CD14-positive monocyte (primary cell): ENCODE data around the gene KLRF1. TPM values are rescaled to one million over a fixed set of nuclear protein-coding genes. Genes with fewer than 3 reads are reported as not detected.
"Not testable (repeated sequence)": the region's sequence is repeated elsewhere in the genome, so short reads cannot be mapped to it uniquely, and the experiment has no call there.

Source experiments
- DNase-seq, 3 donors: peaks; one replicate each; pipeline ENCODE4 v3.0.0-alpha.2; 2011 to 2022
- H2AFZ ChIP-seq: 2 replicates; pipeline ENCODE4 v1.6.0; 2012; ENCODE audit warnings: mild to moderate bottlenecking, low read depth, low read length, inconsistent platforms; ENCODE audit not compliant: insufficient read depth, poor library complexity, severe bottlenecking
- H3K27ac ChIP-seq, 2 donors: 1 replicate in 1 of 2; 2 replicates in 1 of 2; pipeline ENCODE4 v1.5.1; 2012 to 2013; ENCODE audit warnings: low read length in 2 of 2, control low read depth in 1 of 2, inconsistent platforms in 1 of 2, low read depth in 1 of 2, mild to moderate bottlenecking in 1 of 2
- H3K27me3 ChIP-seq, 2 donors: one replicate each; pipeline versions ENCODE4 v1.6.0 to v1.6.1; 2011 to 2013; ENCODE audit warnings: low read length in 2 of 2; ENCODE audit not compliant: control insufficient read depth in 2 of 2, insufficient read depth in 2 of 2
- H3K36me3 ChIP-seq, 2 donors: replicated peaks in 1 of 2; 1 replicate in 1 of 2; 2 replicates in 1 of 2; pipeline versions ENCODE4 v1.5.1 to v1.6.1; 2012 to 2013; ENCODE audit warnings: low read length in 2 of 2, control low read depth in 1 of 2, inconsistent platforms in 1 of 2, mild to moderate bottlenecking in 1 of 2; ENCODE audit not compliant: insufficient read depth in 2 of 2, control insufficient read depth in 1 of 2
- H3K4me1 ChIP-seq, 2 donors: 1 replicate in 1 of 2; 2 replicates in 1 of 2; pipeline versions ENCODE4 v1.5.1 to v1.6.1; 2012 to 2013; ENCODE audit warnings: low read length in 2 of 2, control low read depth in 1 of 2, inconsistent platforms in 1 of 2, mild to moderate bottlenecking in 1 of 2, moderate library complexity in 1 of 2; ENCODE audit not compliant: insufficient read depth in 2 of 2, control insufficient read depth in 1 of 2
- H3K4me2 ChIP-seq: replicated peaks from 2 replicates; pipeline ENCODE3; 2012; ENCODE audit warnings: low read length, moderate library complexity, mild to moderate bottlenecking; ENCODE audit not compliant: poor library complexity, severe bottlenecking; ENCODE audit errors: extremely low read depth
- H3K4me3 ChIP-seq, 3 experiments: fragments of 200-600 bp in 1 of 3; sonication (generic) in 1 of 3; replicated peaks in 1 of 3; 1 replicate in 2 of 3; 2 replicates in 1 of 3; pipeline ENCODE4 v1.5.1; 2011 to 2013; ENCODE audit warnings: low read length in 3 of 3, mild to moderate bottlenecking in 3 of 3, control low read depth in 2 of 3, low read depth in 2 of 3, inconsistent platforms in 1 of 3, moderate library complexity in 1 of 3
- H3K79me2 ChIP-seq: 2 replicates; pipeline ENCODE4 v1.6.0; 2012; ENCODE audit warnings: mild to moderate bottlenecking, control low read depth, inconsistent platforms, low read length, moderate library complexity; ENCODE audit not compliant: insufficient read depth
- H3K9ac ChIP-seq: 2 replicates; pipeline ENCODE4 v1.6.0; 2017; ENCODE audit warnings: low read length, mild to moderate bottlenecking; ENCODE audit not compliant: insufficient read depth, poor library complexity, severe bottlenecking
- H3K9me3 ChIP-seq, 2 donors: replicated peaks in 1 of 2; 1 replicate in 1 of 2; 2 replicates in 1 of 2; pipeline versions ENCODE4 v1.5.1 to v1.6.1; 2012 to 2013; ENCODE audit warnings: low read length in 2 of 2, control low read depth in 1 of 2; ENCODE audit not compliant: control insufficient read depth in 1 of 2, insufficient read depth in 1 of 2
- H4K20me1 ChIP-seq: 2 replicates; pipeline ENCODE4 v1.6.0; 2012; ENCODE audit warnings: mild to moderate bottlenecking, low read length, control low read depth, moderate library complexity; ENCODE audit not compliant: insufficient read depth
- H3K27ac Mint-ChIP-seq, 7 donors: one replicate each; pipeline ENCODE4 v1.8.0; 2020; ENCODE audit warnings: mild to moderate bottlenecking in 7 of 7, mixed read lengths in 7 of 7, moderate library complexity in 6 of 7, inconsistent platforms in 2 of 7
- H3K27me3 Mint-ChIP-seq, 3 donors: one replicate each; pipeline ENCODE4 v1.8.0; 2021 to 2022; ENCODE audit warnings: low read depth in 3 of 3, mild to moderate bottlenecking in 3 of 3, mixed read lengths in 3 of 3, moderate library complexity in 3 of 3, inconsistent platforms in 1 of 3
- H3K36me3 Mint-ChIP-seq, 2 donors: one replicate each; pipeline ENCODE4 v1.8.0; 2020; ENCODE audit warnings: mixed read lengths in 2 of 2, inconsistent platforms in 1 of 2, mild to moderate bottlenecking in 1 of 2
- H3K4me1 Mint-ChIP-seq: one replicate; pipeline ENCODE4 v1.8.0; 2020; ENCODE audit warnings: mild to moderate bottlenecking, mixed read lengths
- H3K4me3 Mint-ChIP-seq, 2 donors: one replicate each; pipeline ENCODE4 v1.8.0; 2020; ENCODE audit warnings: mild to moderate bottlenecking in 2 of 2, mixed read lengths in 2 of 2, moderate library complexity in 1 of 2
- H3K9me3 Mint-ChIP-seq, 7 donors: one replicate each; pipeline ENCODE4 v1.8.0; 2020 to 2022; ENCODE audit warnings: mixed read lengths in 7 of 7, mild to moderate bottlenecking in 6 of 7, moderate library complexity in 6 of 7, inconsistent platforms in 2 of 7
- CTCF ChIP-seq: fragments of 200-600 bp; IDR thresholded peaks from one replicate; pipeline ENCODE4 v1.8.0; 2022; ENCODE audit warnings: antibody characterized with exemption, mild to moderate bottlenecking
- WGBS: methylation state at CpG from one replicate; pipeline ENCODE4 v1.1.5; 2013; ENCODE audit warnings: missing lambda C conversion rate; ENCODE audit not compliant: insufficient coverage; 5-methylcytosine and 5-hydroxymethylcytosine counted together
- intact Hi-C, 2 donors: fragments of 100-400 bp; cut with micrococcal nuclease; formaldehyde crosslinking; loops; one replicate each; pipeline versions ENCODE4 v1.15.0 to v1.15.1; 2023
- polyA plus RNA-seq, 3 donors: library from polyadenylated mRNA; depleted of rRNA in 1 of 3; unstranded in 2 of 3; stranded (reverse) in 1 of 3; fragments of 300-500 nt in 2 of 3; fragments of >200 nt in 1 of 3; fragmentation: Illumina TruSeq in 2 of 3; gene quantifications; 1 replicate in 2 of 3; 2 replicates in 1 of 3; pipeline ENCODE4 v1.2.3, GENCODE V29; 2012 to 2021

Gene KLRF1
- polyA plus RNA-seq, 3 donors: 0.45 to 2.2 (median 1.0) TPM

DNA sequence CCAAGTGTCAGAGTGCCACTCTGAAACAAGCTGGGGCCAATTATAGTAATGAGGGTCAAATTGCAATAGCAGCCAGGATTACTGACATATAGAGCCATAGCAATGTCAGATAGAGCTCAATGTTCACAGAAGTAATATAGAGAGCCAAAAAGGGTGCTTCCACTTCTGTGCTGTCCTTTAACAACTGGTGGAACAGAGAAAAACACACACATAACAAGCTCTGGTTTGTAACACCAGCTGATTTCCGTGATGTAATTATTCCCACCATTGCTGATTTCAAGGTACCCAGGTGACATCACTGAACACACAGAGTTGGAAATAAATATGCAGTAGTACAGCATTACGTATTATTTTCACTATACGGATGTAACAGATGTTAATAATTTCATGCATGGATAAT, 44.9 kb downstream of the KLRF1 start:
- H3K79me2 ChIP-seq: peaks cover 20% of the 10 kb centered on the region
- H3K9ac ChIP-seq: no peak overlapping the region
- WGBS: no CpG with 5 or more reads among the region's 3 CpGs
- H3K27ac ChIP-seq: no peak overlapping the region
- peaks cover 3 to 9% of the 10 kb centered on the region in 2 donors for H3K4me1 ChIP-seq
- intact Hi-C loops: loop anchor here in 1 of 2 donors (10.0 kb wide), 1 partner anchor 263 kb away; the partner anchor contains the start of gene CLEC7A
- no peak overlapping the region for H2AFZ ChIP-seq
- H3K4me1 Mint-ChIP-seq: peaks cover 5% of the 10 kb centered on the region
- H3K36me3 ChIP-seq: no peaks in the 10 kb centered on the region
- no peak overlapping the region for H3K4me3 Mint-ChIP-seq
- no peaks in the 10 kb centered on the region for H3K36me3 Mint-ChIP-seq
- no peak for TF ChIP-seq CTCF
- H3K27me3 Mint-ChIP-seq: no peaks in the 10 kb centered on the region
- H3K27ac Mint-ChIP-seq: no peak overlapping the region
- H3K9me3 Mint-ChIP-seq: peaks cover 0 to 13% (median 10%) of the 10 kb centered on the region in 7 donors
- no peaks in the 10 kb centered on the region for H3K9me3 ChIP-seq
- H3K27me3 ChIP-seq: no peaks in the 10 kb centered on the region
- H3K4me3 ChIP-seq: no peak overlapping the region
- H4K20me1 ChIP-seq: peaks cover 3% of the 10 kb centered on the region
- H3K4me2 ChIP-seq: no peak overlapping the region
- DNase-seq: no peak

DNA sequence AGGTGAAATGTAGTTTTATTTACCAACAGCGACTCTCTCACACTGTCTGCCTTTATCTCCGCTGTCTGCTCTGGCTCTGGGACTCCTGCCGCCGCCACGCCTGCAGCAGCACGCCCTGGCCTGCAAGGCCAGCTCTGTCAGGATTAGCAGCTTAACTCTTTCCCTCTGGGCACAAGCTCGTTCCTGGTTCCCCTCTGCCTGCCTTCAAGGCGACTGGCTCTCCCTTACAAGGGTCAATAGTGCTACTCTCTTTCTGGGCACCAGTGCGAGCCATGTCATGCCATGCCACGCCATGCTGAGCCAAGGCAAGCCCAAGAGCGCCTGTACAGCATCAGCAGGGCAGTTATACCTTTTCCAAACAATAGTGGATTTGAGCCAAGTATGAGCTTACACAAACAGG, 45.5 kb downstream of the KLRF1 start:
- H3K36me3 ChIP-seq: no peaks in the 10 kb centered on the region
- H4K20me1 ChIP-seq: no peaks in the 10 kb centered on the region
- H3K27ac Mint-ChIP-seq: no peak overlapping the region
- H3K79me2 ChIP-seq: peaks cover 14% of the 10 kb centered on the region
- intact Hi-C loops: loop anchor here in 1 of 2 donors (10.0 kb wide), 1 partner anchor 262 kb away; the partner anchor contains the start of gene CLEC7A
- peaks cover 5% of the 10 kb centered on the region for H3K4me1 Mint-ChIP-seq
- H3K4me3 ChIP-seq: no peak overlapping the region
- H3K4me2 ChIP-seq: no peak overlapping the region
- no peaks in the 10 kb centered on the region for H3K27me3 Mint-ChIP-seq
- no peak overlapping the region for H3K9ac ChIP-seq
- WGBS: 93% methylated on average over 8 of the region's 11 CpGs
- no peak for DNase-seq
- no peak overlapping the region for H3K27ac ChIP-seq
- no peak overlapping the region for H3K4me3 Mint-ChIP-seq
- no peaks in the 10 kb centered on the region for H3K27me3 ChIP-seq
- H2AFZ ChIP-seq: no peak overlapping the region
- H3K9me3 ChIP-seq: no peaks in the 10 kb centered on the region
- H3K9me3 Mint-ChIP-seq: peaks cover 0 to 13% (median 10%) of the 10 kb centered on the region in 7 donors
- no peaks in the 10 kb centered on the region for H3K36me3 Mint-ChIP-seq
- no peak for TF ChIP-seq CTCF
- peaks cover 3 to 9% of the 10 kb centered on the region in 2 donors for H3K4me1 ChIP-seq

DNA sequence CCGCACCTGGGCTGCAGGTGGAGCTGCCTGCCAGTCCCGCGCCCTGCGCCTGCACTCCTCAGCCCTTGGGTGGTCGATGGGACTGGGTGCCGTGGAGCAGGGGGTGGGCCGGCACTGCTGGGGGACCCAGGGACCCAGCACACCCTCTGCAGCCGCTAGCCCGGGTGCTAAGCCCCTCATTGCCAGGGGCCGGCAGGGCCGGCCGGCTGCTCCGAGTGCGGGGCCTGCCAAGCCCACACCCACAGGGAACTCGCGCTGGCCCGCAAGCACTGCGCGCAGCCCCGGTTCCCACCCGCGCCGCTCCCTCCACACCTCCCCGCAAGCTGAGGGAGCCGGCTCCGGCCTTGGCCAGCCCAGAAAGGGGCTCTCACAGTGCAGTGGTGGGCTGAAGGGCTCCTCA, 48.8 kb downstream of the KLRF1 start:
- not testable (repeated sequence) for H3K79me2 ChIP-seq, H3K4me3 ChIP-seq, H3K9ac ChIP-seq, H3K9me3 ChIP-seq, H3K36me3 Mint-ChIP-seq, H4K20me1 ChIP-seq, H3K4me2 ChIP-seq, H3K36me3 ChIP-seq, H3K4me1 Mint-ChIP-seq, H3K27ac ChIP-seq, H3K27me3 Mint-ChIP-seq, H2AFZ ChIP-seq, H3K27me3 ChIP-seq, DNase-seq, H3K4me1 ChIP-seq, H3K27ac Mint-ChIP-seq, H3K4me3 Mint-ChIP-seq
- WGBS: over 99% methylated on average over 26 of the region's 26 CpGs
- H3K9me3 Mint-ChIP-seq: peaks cover 0 to 13% (median 10%) of the 10 kb centered on the region in 7 donors
- intact Hi-C loops: loop anchor here in 1 of 2 donors (10.0 kb wide), 1 partner anchor 259 kb away; the partner anchor contains the start of gene CLEC7A
